ENCODE data around the gene SLC22A23. TPM values are rescaled to one million over a fixed set of nuclear protein-coding genes. Genes with fewer than 3 reads are reported as not detected.

SLC22A23 gene
- polyA plus RNA-seq, 1 donor (not counting 4 experiments of a cell fraction or from before 2014, with no cell fraction given): 4.3 TPM

GRCh38 chr6:3406362-3406821 is 50.5 kb downstream of the SLC22A23 start:
- H3K79me2 ChIP-seq (ENCODE audit: control insufficient read depth, insufficient read depth, low read length): no peaks in the 10 kb centered on the region
- no peaks in the 10 kb centered on the region for H3K9me3 ChIP-seq (ENCODE audit: control insufficient read depth, low read depth, low read length)
- H3K27me3 ChIP-seq (ENCODE audit: control insufficient read depth, extremely low read depth, insufficient read depth, low read length): no peaks in the 10 kb centered on the region
- H3K9ac ChIP-seq (ENCODE audit: control insufficient read depth, extremely low read depth, insufficient read depth, low read length): no peak overlapping the region
- H3K4me1 ChIP-seq (ENCODE audit: control insufficient read depth, extremely low read depth, insufficient read depth, low read length): peaks cover 25% of the 10 kb centered on the region
- H3K36me3 ChIP-seq (ENCODE audit: control insufficient read depth in 2 of 2, extremely low read depth in 1 of 2, insufficient read depth in 2 of 2, low read length in 2 of 2): peaks cover 0 to 1% of the 10 kb centered on the region in 2 experiments
- H3K4me2 ChIP-seq (ENCODE audit: control insufficient read depth, extremely low read depth, insufficient read depth, low read depth, low read length): no peak overlapping the region
- H3K4me3 ChIP-seq (ENCODE audit: control insufficient read depth in 2 of 3, extremely low read depth in 1 of 3, insufficient read depth in 2 of 3, low read depth in 1 of 3, low read length in 3 of 3): no peak overlapping the region
- no peaks in the 10 kb centered on the region for H4K20me1 ChIP-seq (ENCODE audit: control insufficient read depth, extremely low read depth, insufficient read depth, low read length)
- no peak overlapping the region for H3K27ac ChIP-seq (ENCODE audit: control insufficient read depth, insufficient read depth, low read length)
- dilution Hi-C loops (cut with MboI; ENCODE audit: extremely low pct_ligation_motif_present, low sequenced_read_pairs): loop anchor here (25.0 kb wide), 1 partner anchor 306 kb away; no protein-coding TSS in a partner anchor
- DNase-seq (ENCODE audit: low read depth, low spot score): no peak
- no peak for FAIRE-seq
- no peak overlapping the region for H2AFZ ChIP-seq (ENCODE audit: control insufficient read depth, low read length)
- H3K9me1 ChIP-seq (ENCODE audit: control insufficient read depth, extremely low read depth, insufficient read depth, low read length): no peaks in the 10 kb centered on the region
- TF ChIP-seq EZH2 (IDR thresholded peaks at IDR 0.05; ENCODE audit: low read length): no peak
- TF ChIP-seq CTCF (optimal IDR thresholded peaks at IDR 0.05 in 1 of 3, IDR thresholded peaks at IDR 0.05 in 1 of 3, conservative IDR thresholded peaks at IDR 0.05 in 1 of 3; ENCODE audit: extremely low read depth in 1 of 3, insufficient read depth in 2 of 3, low read length in 3 of 3): no peak

- dilution Hi-C loops (cut with MboI; ENCODE audit: extremely low pct_ligation_motif_present, low sequenced_read_pairs): loop anchor here (25.0 kb wide), 1 partner anchor 307 kb away; no protein-coding TSS in a partner anchor
- H3K9me1 ChIP-seq (ENCODE audit: control insufficient read depth, extremely low read depth, insufficient read depth, low read length): no peaks in the 10 kb centered on the region
- no peak overlapping the region for H3K4me3 ChIP-seq (ENCODE audit: control insufficient read depth in 2 of 3, extremely low read depth in 1 of 3, insufficient read depth in 2 of 3, low read depth in 1 of 3, low read length in 3 of 3)
- no peak for FAIRE-seq
- no peak overlapping the region for H2AFZ ChIP-seq (ENCODE audit: control insufficient read depth, low read length)
- H3K27me3 ChIP-seq (ENCODE audit: control insufficient read depth, extremely low read depth, insufficient read depth, low read length): no peaks in the 10 kb centered on the region
- H4K20me1 ChIP-seq (ENCODE audit: control insufficient read depth, extremely low read depth, insufficient read depth, low read length): no peaks in the 10 kb centered on the region
- no peaks in the 10 kb centered on the region for H3K79me2 ChIP-seq (ENCODE audit: control insufficient read depth, insufficient read depth, low read length)
- H3K9ac ChIP-seq (ENCODE audit: control insufficient read depth, extremely low read depth, insufficient read depth, low read length): no peak overlapping the region
- peaks cover 25% of the 10 kb centered on the region for H3K4me1 ChIP-seq (ENCODE audit: control insufficient read depth, extremely low read depth, insufficient read depth, low read length)
- H3K4me2 ChIP-seq (ENCODE audit: control insufficient read depth, extremely low read depth, insufficient read depth, low read depth, low read length): no peak overlapping the region
- no peaks in the 10 kb centered on the region for H3K9me3 ChIP-seq (ENCODE audit: control insufficient read depth, low read depth, low read length)
- H3K27ac ChIP-seq (ENCODE audit: control insufficient read depth, insufficient read depth, low read length): no peak overlapping the region
- DNase-seq (ENCODE audit: low read depth, low spot score): no peak
- H3K36me3 ChIP-seq (ENCODE audit: control insufficient read depth in 2 of 2, extremely low read depth in 1 of 2, insufficient read depth in 2 of 2, low read length in 2 of 2): peaks cover 0 to 1% of the 10 kb centered on the region in 2 experiments
- TF ChIP-seq EZH2 (IDR thresholded peaks at IDR 0.05; ENCODE audit: low read length): no peak
- TF ChIP-seq CTCF (optimal IDR thresholded peaks at IDR 0.05 in 1 of 3, IDR thresholded peaks at IDR 0.05 in 1 of 3, conservative IDR thresholded peaks at IDR 0.05 in 1 of 3; ENCODE audit: extremely low read depth in 1 of 3, insufficient read depth in 2 of 3, low read length in 3 of 3): no peak
Measured at GRCh38 chr6:3405679-3406078, 51.2 kb downstream of the SLC22A23 start.

Data from keratinocyte (primary cell).